Neutrophil (primary cell): ENCODE measurements around the gene VCP.

Experiments
- H3K27ac ChIP-seq: fragments of 200-600 bp; sonication (generic); 2 replicates; pipeline ENCODE4 v1.5.1; 2016; ENCODE audit warnings: mild to moderate bottlenecking, moderate library complexity
- H3K27me3 ChIP-seq: fragments of 200-600 bp; sonication (generic); 2 replicates; pipeline ENCODE4 v1.6.0; 2016; ENCODE audit warnings: mild to moderate bottlenecking
- H3K36me3 ChIP-seq: fragments of 200-600 bp; sonication (generic); 2 replicates; pipeline ENCODE4 v1.5.1; 2017
- H3K4me1 ChIP-seq, 2 experiments: fragments of 200-600 bp in 1 of 2; sonication (generic) in 1 of 2; 1 replicate in 1 of 2; 2 replicates in 1 of 2; pipeline versions ENCODE4 v1.5.1 to v1.6.1; 2013 to 2016; ENCODE audit warnings: low read depth in 1 of 2, low read length in 1 of 2, mild to moderate bottlenecking in 1 of 2, moderate library complexity in 1 of 2; ENCODE audit not compliant: control insufficient read depth in 1 of 2, insufficient read depth in 1 of 2
- H3K4me3 ChIP-seq, 2 experiments: fragments of 200-600 bp in 1 of 2; sonication (generic) in 1 of 2; 1 replicate in 1 of 2; 2 replicates in 1 of 2; pipeline ENCODE4 v1.5.1; 2013 to 2016; ENCODE audit warnings: low read depth in 1 of 2, low read length in 1 of 2, mild to moderate bottlenecking in 1 of 2, moderate library complexity in 1 of 2
- H3K9me3 ChIP-seq: fragments of 200-600 bp; sonication (generic); 2 replicates; pipeline ENCODE4 v1.5.1; 2016
- CTCF ChIP-seq: fragments of 200-600 bp; sonication (generic); IDR thresholded peaks from 2 replicates; pipeline ENCODE4 v1.5.1; 2016; ENCODE audit warnings: antibody characterized with exemption

VCP gene

GRCh38 chr9:35070823-35071813 is 1.3 kb downstream of the VCP start:
- Histone ChIP-seq H3K4me1 (peaks cover 25 to 30% of the 10 kb centered on the region in 2 experiments), H3K4me3 (peak overlapping the region; percentile 82 to 99), H3K27ac (peak overlapping the region; percentile 98), H3K36me3 (peaks cover 29% of the 10 kb centered on the region), H3K27me3 (no peaks in the 10 kb centered on the region), H3K9me3 (no peaks in the 10 kb centered on the region)
- TF ChIP-seq CTCF: no peak

DNA sequence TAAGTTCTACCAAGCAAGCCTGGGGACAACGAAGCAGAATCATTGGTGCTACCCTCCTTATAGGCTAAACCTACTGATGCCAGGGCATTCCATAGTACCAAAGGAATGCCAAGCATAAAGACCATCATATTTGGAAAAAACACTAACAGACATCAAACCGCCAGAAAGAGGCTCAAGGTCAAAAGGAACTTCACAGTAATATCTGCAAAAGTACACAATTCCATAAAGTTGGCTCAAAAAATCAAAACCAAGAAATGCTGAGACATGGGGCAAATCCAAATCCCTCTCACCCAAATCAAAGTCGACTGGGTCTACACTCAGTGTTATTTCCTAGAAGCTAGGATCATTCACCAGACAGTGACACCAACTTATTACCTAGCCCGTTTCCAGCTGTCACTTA is 3.4 kb downstream of the VCP start:
- peaks cover 7% of the 10 kb centered on the region for H3K9me3 ChIP-seq
- H3K4me1 ChIP-seq: peaks cover 25 to 30% of the 10 kb centered on the region in 2 experiments
- TF ChIP-seq CTCF: no peak
- peaks cover 49% of the 10 kb centered on the region for H3K36me3 ChIP-seq
- H3K27ac ChIP-seq: no peak overlapping the region
- H3K27me3 ChIP-seq: no peaks in the 10 kb centered on the region
- H3K4me3 ChIP-seq: no peak overlapping the region

DNA sequence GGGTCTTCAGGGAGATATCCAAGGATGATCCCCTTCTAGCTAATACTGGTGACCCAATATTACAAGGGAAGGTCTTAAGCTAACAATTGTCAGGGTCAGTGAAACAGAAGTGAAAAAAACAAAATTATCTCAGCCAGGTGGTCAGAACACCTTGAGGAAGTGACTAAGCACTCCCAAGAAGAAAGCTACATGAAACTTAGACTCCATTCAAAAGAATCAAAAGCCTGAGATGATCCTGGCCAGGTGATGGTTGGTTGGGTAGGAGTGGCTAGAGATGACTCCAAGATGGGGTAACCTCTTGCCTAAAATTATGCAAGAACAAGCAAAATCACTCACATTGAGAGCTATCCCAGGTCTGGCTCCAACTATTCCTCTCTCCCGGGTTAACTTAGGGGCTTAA is 5.4 kb downstream of the VCP start:
- no peak for TF ChIP-seq CTCF
- H3K36me3 ChIP-seq: peaks cover 69% of the 10 kb centered on the region
- no peak overlapping the region for H3K27ac ChIP-seq

DNA sequence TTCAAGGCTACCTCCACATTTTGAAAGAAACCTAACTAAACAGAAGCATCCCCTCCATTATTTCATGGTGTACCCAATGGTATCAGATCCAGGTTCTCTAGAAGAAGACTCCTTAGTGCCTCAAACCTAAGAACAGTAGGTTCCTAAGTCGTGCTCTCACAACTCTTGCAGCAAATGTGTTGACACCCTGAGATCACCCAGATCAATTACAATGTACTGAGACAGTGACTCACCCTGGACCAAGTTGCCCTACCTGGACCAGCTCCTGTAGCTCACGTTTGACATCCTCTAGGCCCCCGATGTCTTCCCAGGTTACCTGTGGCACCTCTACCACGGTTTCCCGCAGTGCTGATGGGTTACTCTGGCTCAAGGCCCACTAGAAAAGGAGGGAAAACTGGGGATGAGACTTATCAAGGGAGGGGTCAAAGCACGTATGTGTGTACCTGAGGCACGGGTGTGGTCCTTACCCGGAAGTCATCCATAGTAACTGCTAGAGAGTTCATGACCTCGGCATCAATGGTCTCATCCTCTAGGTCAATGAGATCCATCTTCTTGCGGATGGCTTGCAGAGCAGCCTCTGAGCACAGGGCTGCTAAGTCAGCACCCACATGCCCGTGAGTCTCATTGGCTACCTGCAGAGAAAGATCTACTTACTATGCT is 11.7 kb downstream of the VCP start:
- peaks cover 100% of the 10 kb centered on the region for H3K36me3 ChIP-seq
- no peak overlapping the region for H3K4me3 ChIP-seq
- TF ChIP-seq CTCF: no peak
- H3K27me3 ChIP-seq: no peaks in the 10 kb centered on the region
- no peaks in the 10 kb centered on the region for H3K4me1 ChIP-seq
- H3K27ac ChIP-seq: no peak overlapping the region
- peaks cover 11% of the 10 kb centered on the region for H3K9me3 ChIP-seq

More for the DNA sequence above, 5.4 kb downstream of the VCP start:
- Histone ChIP-seq H3K4me3 (no peak overlapping the region), H3K4me1 (peaks cover 20 to 22% of the 10 kb centered on the region in 2 experiments), H3K9me3 (peaks cover 8% of the 10 kb centered on the region), H3K27me3 (no peaks in the 10 kb centered on the region)

DNA sequence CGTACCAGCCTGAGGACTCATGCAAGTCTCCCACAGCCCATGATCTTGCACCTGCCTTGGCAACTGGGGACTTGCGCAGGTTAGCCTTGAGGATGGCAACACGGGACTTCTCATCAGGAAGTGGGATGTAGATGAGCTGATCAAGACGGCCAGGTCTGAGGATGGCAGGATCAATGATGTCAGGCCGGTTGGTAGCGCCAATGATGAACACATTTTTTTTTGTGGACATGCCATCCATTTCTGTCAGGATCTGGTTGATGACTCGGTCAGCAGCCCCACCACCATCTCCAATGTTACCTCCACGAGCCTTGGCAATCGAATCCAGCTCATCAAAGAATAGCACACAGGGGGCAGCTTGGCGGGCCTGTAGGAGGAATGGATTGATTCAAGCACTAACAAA is 13.0 kb downstream of the VCP start:
- no peak overlapping the region for H3K4me3 ChIP-seq
- no peak for TF ChIP-seq CTCF
- peaks cover 100% of the 10 kb centered on the region for H3K36me3 ChIP-seq
- no peak overlapping the region for H3K27ac ChIP-seq
- no peaks in the 10 kb centered on the region for H3K4me1 ChIP-seq
- no peaks in the 10 kb centered on the region for H3K27me3 ChIP-seq
- peaks cover 4% of the 10 kb centered on the region for H3K9me3 ChIP-seq
